Cardiac fibroblast (primary cell): ENCODE data around the gene PAPSS2.
A peak's percentile ranks its signal among the peaks of the same experiment; 100 is the strongest.
"Not testable (repeated sequence)": the region's sequence is repeated elsewhere in the genome, so short reads cannot be mapped to it uniquely, and the experiment has no call there.

Experiments
- DNase-seq, 2 donors: peaks; one replicate each; pipeline versions ENCODE4 v3.0.0 to v3.0.0-alpha.2; 2010; ENCODE audit warnings: low read depth in 2 of 2
- H3K4me3 ChIP-seq, 2 donors: replicated peaks in 1 of 2; 1 replicate in 1 of 2; 2 replicates in 1 of 2; pipeline ENCODE4 v1.5.1; 2011; ENCODE audit warnings: low read depth in 2 of 2, low read length in 2 of 2, mild to moderate bottlenecking in 2 of 2, moderate library complexity in 1 of 2
- TF ChIP-seq, protein P1 (sequence below): IDR thresholded peaks from one replicate; pipeline ENCODE4 v1.5.1; 2011; ENCODE audit warnings: low read depth, mild to moderate bottlenecking, low read length, inconsistent platforms

The PAPSS2 gene

DNA sequence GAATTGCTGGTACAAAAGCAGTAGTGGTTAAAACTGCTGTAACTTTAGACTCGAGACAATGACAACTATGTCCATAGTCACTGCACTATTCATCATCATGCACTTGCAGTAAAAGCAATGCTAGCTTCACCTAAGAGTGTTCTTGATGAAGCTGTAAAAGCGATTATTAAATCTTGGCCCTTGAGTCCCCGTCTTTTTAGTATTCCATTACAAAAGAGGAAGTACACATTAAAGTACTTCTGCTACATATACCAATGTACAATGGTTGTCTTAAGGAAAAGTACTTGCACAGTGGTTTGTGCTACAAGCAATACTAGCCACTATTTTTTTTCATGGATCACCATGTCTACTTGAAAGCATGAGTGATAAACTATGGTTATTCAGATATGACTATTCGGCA lies 80.0 kb downstream of the PAPSS2 start:
- no peak for DNase-seq
- TF ChIP-seq, protein P1, sequence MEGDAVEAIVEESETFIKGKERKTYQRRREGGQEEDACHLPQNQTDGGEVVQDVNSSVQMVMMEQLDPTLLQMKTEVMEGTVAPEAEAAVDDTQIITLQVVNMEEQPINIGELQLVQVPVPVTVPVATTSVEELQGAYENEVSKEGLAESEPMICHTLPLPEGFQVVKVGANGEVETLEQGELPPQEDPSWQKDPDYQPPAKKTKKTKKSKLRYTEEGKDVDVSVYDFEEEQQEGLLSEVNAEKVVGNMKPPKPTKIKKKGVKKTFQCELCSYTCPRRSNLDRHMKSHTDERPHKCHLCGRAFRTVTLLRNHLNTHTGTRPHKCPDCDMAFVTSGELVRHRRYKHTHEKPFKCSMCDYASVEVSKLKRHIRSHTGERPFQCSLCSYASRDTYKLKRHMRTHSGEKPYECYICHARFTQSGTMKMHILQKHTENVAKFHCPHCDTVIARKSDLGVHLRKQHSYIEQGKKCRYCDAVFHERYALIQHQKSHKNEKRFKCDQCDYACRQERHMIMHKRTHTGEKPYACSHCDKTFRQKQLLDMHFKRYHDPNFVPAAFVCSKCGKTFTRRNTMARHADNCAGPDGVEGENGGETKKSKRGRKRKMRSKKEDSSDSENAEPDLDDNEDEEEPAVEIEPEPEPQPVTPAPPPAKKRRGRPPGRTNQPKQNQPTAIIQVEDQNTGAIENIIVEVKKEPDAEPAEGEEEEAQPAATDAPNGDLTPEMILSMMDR: no peak

DNA sequence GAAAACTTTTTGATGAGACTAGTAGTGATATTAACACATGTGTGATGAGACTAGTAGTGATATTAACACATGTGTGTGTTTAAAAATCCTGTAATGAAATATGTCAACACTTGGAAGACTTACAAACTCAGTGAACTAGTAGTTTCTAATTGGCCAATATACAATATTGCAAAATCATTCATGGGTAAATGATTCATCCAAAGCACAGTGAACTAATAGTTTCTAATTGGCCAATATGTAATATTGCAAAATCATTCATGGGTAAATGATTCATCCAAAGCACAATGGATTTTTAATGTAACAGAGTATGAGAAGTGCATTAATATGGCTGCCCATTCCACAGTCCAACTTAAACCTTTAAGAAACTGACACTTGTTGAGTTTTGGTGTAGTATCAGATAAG lies 80.6 kb downstream of the PAPSS2 start:
- peak; percentile 85 to 92 for DNase-seq
- TF ChIP-seq, protein P1: no peak

More for the DNA sequence above, 80.0 kb downstream of the PAPSS2 start:
- no peak overlapping the region for H3K4me3 ChIP-seq

DNA sequence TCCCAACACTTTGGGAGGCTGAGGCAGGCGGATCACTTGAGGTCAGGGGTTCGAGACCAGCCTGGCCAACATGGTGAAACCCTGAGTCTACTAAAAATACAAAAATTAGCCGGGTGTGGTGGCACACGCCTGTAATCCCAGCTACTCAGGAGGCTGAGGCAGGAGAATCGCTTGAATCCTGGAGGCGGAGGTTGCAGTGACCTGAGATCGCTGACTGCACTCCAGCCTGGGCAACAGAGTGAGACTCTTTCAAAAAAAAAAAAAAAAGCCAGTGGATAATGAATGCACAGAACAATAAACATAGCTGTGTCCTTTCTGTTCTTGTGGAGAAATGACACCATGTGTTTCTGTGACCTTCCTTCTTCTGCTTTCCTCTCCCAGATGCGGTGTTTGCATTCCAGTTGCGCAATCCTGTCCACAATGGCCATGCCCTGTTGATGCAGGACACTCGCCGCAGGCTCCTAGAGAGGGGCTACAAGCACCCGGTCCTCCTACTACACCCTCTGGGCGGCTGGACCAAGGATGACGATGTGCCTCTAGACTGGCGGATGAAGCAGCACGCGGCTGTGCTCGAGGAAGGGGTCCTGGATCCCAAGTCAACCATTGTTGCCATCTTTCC lies 83.4 kb downstream of the PAPSS2 start:
- DNase-seq, H3K4me3 ChIP-seq: not testable (repeated sequence)

More for the DNA sequence above, 80.6 kb downstream of the PAPSS2 start:
- H3K4me3 ChIP-seq: no peak overlapping the region

DNA sequence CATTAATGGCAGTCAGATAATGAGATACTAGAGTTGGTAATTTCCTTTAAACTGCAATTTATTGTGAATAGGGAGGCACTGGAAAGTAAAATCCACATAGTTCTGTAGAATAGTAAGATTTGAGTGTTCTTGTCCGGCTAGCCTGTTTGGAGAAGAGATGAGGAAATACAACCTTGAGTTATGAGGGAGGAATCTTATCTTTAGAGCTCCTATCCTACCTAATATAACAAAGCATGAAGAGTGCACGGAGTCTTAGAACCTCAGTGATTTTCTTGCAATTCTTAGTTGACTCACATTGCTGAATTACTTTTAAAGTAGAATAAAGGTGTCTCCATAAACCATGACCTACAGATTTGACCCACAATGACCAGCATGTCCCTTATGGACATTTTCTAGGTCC lies 84.9 kb downstream of the PAPSS2 start:
- H3K4me3 ChIP-seq: no peak overlapping the region
- no peak for DNase-seq
- TF ChIP-seq, protein P1: no peak

DNA sequence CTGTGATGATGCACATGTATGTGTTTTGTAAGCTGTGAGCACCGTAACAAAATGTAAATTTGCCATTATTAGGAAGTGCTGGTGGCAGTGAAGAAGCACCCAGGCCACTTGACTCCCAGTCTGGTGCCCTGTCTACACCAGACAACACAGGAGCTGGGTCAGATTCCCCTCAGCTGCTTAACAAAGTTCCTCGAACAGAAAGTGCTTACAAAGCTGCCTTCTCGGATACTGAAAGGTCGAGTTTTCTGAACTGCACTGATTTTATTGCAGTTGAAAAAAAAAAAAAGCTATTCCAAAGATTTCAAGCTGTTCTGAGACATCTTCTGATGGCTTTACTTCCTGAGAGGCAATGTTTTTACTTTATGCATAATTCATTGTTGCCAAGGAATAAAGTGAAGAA lies 87.2 kb downstream of the PAPSS2 start:
- no peak overlapping the region for H3K4me3 ChIP-seq
- TF ChIP-seq, protein P1: no peak
- no peak for DNase-seq

DNA sequence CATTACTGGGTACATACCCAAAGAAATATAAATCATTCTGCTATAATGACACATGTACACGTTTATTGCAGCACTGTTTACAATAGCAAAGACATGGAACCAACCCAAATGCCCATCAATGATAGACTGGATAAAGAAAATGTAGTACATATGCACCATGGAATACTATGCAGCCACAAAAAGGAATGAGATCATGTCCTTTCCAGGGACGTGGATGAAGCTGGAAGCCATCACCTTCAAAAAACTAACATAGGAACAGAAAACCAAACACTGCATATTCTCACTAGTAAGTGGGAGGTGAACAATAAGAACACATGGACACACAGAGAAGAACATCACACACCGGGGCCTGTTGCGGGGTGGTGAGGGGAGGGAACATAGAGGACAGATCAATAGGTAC lies 88.6 kb downstream of the PAPSS2 start:
- not testable (repeated sequence) for DNase-seq, H3K4me3 ChIP-seq

DNA sequence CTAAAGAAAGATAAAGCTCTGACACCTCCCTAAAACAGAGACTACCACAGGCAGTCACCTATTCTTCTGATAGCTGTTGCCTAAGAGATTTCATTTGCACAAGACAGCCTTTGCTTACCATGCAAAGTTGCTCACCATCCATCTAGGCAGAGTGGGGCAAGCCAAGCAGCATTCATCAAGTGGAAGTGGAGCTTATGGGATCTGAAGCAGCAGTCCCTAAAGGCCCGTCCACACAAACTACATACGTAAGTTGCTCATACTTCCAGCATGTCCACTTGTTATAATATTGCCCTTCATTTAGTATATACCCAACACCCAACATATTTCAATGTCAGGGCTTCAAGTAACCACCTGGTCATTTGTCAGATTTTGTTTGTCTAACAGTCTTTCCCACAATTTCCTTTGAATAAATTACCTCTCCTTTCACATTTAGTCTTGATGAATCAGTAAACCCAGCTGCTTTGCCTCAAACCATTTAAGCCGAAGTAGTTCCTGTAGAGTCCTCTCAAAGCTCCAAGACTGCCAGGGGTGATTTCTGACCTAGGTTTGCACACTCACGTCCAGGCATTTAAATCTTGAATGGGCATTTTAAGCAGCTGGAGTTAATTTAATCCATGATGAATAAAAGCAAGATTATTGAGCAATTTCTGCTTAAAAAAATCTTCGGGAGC lies 90.5 kb downstream of the PAPSS2 start:
- no peak overlapping the region for H3K4me3 ChIP-seq
- DNase-seq: peak; percentile 48 to 49
- TF ChIP-seq, protein P1: no peak

DNA sequence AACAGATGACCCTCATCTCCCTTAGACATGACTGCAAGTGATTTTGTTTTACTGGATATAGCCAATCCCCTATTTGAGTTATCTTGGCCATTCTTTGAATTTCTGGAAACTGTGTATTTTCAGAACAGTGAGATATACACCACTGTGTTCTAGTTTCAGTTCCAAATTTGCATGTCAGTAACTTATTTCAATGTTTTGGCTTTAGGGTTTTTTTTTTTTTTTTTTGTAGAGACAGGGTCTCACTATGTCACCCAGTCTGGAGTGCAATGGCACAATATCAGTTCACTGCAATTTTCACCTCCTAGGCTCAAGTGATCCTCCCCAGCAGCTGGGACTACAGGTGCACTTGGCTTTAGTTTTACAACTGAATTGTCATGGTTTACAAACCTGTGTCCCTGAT lies 91.1 kb downstream of the PAPSS2 start:
- H3K4me3 ChIP-seq: no peak overlapping the region
- DNase-seq: no peak
- TF ChIP-seq, protein P1: no peak
